Activated T-helper 17 cell treated with anti-CD3 and anti-CD28 coated beads, Interleukin-2, amount 50 U/mL, for 72 hours (primary cell): ENCODE data around the gene ARMC5. TPM values are rescaled to one million over a fixed set of nuclear protein-coding genes. Genes with fewer than 3 reads are reported as not detected.
"Not testable (repeated sequence)": the region's sequence is repeated elsewhere in the genome, so short reads cannot be mapped to it uniquely, and the experiment has no call there.

Experiments used
- ATAC-seq: fragments of 150-1000 bp; cut with Tn5 transposase; replicated peaks from 2 replicates; pipeline ENCODE4 v1.10.0; 2021; ENCODE audit warnings: mild to moderate bottlenecking, moderate library complexity
- H3K27ac Mint-ChIP-seq: one replicate; pipeline ENCODE4 v1.8.0; 2022; ENCODE audit warnings: mixed read lengths
- H3K27me3 Mint-ChIP-seq: one replicate; pipeline ENCODE4 v1.8.0; 2022; ENCODE audit warnings: mixed read lengths
- H3K36me3 Mint-ChIP-seq: one replicate; pipeline ENCODE4 v1.8.0; 2022; ENCODE audit warnings: low read depth, mild to moderate bottlenecking, mixed read lengths
- H3K4me1 Mint-ChIP-seq: one replicate; pipeline ENCODE4 v1.8.0; 2022; ENCODE audit warnings: mixed read lengths
- H3K4me3 Mint-ChIP-seq: one replicate; pipeline ENCODE4 v1.8.0; 2022; ENCODE audit warnings: mild to moderate bottlenecking, mixed read lengths
- H3K9me3 Mint-ChIP-seq: one replicate; pipeline ENCODE4 v1.8.0; 2022; ENCODE audit warnings: mixed read lengths
- total RNA-seq, 2 donors: library from RNA; stranded (reverse); gene quantifications; one replicate each; pipeline ENCODE4 v1.2.3, GENCODE V29; 2022

ARMC5 gene
- total RNA-seq, 2 donors from 2014 or later, result 11.9 to 17.9 TPM

DNA sequence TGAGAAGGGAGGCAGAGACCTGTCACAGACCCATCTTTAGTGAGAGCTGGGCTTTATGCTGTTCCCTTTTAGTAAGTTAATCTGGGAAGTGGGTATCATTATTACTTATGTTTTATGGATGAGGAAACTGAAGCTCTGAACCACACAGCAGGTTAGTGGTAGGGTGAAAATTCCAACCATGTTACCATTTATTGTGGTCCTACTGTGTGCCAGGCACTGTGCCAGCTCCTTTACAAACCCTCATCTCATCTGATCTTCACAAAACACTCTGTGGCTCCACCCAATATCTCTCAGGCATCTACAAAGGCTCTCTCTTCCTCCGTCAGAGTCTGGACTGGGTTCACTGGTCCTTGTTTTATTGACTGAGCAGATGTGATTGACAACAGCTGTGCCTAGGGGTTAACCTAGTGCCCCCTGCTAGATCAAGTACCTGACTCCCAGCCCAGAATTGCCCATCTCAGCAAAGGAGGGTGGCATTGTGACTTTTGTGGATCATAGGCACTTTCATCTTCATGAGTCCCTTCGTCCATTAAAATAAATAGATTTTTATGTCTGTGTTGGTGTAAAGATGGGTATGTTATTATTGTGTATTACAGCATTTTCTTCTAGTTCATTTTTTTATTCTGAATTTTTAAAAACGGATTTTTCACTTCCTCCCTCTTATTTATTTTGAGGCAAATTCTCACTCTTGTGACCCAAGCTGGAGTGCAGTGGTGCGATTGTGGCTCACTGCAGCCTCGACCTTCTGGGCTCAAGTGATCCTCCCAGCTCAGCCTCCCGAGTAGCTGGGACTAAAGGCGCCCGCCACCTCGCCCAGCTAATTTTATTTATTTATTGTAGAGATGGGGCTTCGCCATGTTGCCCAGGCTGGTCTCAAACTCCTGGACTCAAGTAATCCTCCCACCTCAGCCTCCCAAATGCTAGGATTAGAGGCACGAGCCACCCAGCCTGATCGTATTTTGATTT is 15.8 kb downstream of the ARMC5 start:
- Mint-ChIP-seq H3K9me3 (no peaks in the 10 kb centered on the region), H3K27me3 (peaks cover 4% of the 10 kb centered on the region), H3K4me3 (peak overlapping the region; percentile 82), H3K4me1 (peaks cover 11% of the 10 kb centered on the region), H3K36me3 (no peaks in the 10 kb centered on the region), H3K27ac (no peak overlapping the region)
- ATAC-seq, result no peak

DNA sequence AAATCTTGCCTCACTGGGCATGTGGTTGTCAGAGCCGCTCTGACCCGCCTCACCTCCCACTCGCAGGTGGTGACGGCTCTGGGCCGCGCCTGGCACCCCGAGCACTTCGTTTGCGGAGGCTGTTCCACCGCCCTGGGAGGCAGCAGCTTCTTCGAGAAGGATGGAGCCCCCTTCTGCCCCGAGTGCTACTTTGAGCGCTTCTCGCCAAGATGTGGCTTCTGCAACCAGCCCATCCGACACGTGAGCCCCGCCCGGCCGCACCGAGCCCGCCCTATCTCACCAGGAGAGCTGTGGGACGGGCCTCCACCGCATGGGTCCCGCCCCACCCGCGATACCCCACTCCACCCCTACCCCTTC is 16.6 kb downstream of the ARMC5 start:
- Mint-ChIP-seq H3K4me3 (peak overlapping the region; percentile 82), H3K27ac (no peak overlapping the region), H3K27me3 (peaks cover 4% of the 10 kb centered on the region), H3K9me3 (no peaks in the 10 kb centered on the region), H3K4me1 (peaks cover 11% of the 10 kb centered on the region), H3K36me3 (no peaks in the 10 kb centered on the region)
- ATAC-seq, result no peak

GRCh38 chr16:31476303-31477219 is 17.3 kb downstream of the ARMC5 start:
- Mint-ChIP-seq H3K4me3 (peak overlapping the region; percentile 82), H3K27ac (peak overlapping the region; percentile 78), H3K9me3 (no peaks in the 10 kb centered on the region), H3K27me3 (peaks cover 4% of the 10 kb centered on the region), H3K36me3 (no peaks in the 10 kb centered on the region), H3K4me1 (peaks cover 11% of the 10 kb centered on the region)
- peak; percentile 90 for ATAC-seq

DNA sequence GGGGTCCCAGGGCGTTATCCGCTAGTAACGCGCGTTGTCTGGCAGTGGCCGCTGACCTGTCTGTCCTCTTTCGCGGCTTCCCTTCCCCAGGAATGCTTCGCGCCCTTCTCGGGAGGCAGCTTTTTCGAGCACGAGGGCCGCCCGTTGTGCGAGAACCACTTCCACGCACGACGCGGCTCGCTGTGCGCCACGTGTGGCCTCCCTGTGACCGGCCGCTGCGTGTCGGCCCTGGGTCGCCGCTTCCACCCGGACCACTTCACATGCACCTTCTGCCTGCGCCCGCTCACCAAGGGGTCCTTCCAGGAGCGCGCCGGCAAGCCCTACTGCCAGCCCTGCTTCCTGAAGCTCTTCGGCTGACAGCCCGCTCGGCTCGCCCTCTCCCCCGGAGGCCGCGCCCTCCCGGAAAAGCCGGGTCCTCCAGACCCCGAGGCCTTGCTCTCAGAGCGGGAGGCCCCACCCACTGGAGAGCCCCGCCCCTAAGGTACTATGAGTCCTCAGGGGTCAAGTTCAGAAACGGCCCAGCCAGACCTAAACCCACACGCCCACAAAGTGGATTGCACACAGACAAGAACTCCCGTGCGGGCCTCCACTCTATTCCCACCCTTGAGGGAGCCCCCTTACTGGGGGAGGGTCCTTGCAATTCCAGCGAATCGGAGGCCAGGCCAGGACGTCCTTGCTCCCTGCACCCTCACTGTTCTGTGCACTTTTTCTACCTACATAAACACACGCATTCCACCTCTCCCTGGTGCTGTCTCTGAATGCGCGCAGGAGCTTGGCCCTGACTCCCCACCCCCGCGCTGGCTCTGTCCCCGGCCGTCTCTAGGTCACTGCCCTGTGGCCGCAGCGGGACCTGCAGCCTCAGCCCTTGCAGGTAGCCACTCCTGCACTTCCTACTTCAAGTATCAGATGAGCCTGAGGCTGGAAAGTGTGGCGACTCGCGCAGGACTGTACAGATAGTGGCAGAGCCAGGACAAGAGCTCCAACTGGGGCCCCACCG is 18.2 kb downstream of the ARMC5 start:
- Mint-ChIP-seq H3K27ac (peak overlapping the region; percentile 62), H3K4me3 (peak overlapping the region; percentile 82)
- ATAC-seq, result peak; percentile 36

GRCh38 chr16:31478956-31479355 is 19.7 kb downstream of the ARMC5 start:
- Mint-ChIP-seq H3K4me3 (no peak overlapping the region), H3K4me1 (peaks cover 11% of the 10 kb centered on the region), H3K36me3 (no peaks in the 10 kb centered on the region)

More for the DNA sequence above, 18.2 kb downstream of the ARMC5 start:
- Mint-ChIP-seq H3K9me3 (no peaks in the 10 kb centered on the region), H3K4me1 (peaks cover 11% of the 10 kb centered on the region), H3K27me3 (peaks cover 2% of the 10 kb centered on the region), H3K36me3 (no peaks in the 10 kb centered on the region)

DNA sequence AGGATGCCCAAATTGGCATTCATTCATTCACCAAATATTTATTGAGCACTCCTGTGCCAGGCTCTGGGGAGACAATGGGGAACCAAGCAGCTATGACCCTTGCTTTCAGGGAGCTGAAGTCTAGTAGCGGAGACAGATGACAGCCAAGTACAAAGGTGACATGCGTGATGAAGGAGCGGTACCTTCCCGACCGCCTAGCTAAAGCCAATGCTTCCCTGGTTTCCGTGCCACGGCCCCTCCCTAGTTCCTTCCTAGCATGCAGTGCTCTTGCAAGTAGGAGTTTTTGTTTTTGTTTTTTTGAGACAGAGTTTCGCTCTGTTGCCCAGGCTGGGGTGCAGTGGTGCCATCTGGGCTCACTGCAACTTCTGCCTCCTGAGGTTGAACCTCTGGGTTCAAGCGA is 20.4 kb downstream of the ARMC5 start:
- no peak overlapping the region for H3K27ac Mint-ChIP-seq

More at GRCh38 chr16:31478956-31479355, 19.7 kb downstream of the ARMC5 start:
- H3K9me3 Mint-ChIP-seq, result no peaks in the 10 kb centered on the region
- H3K27ac Mint-ChIP-seq, result no peak overlapping the region
- no peak for ATAC-seq
- H3K27me3 Mint-ChIP-seq, result no peaks in the 10 kb centered on the region

GRCh38 chr16:31480851-31481536 is 21.7 kb downstream of the ARMC5 start:
- no peak for ATAC-seq

More for the DNA sequence above, 20.4 kb downstream of the ARMC5 start:
- H3K4me1 Mint-ChIP-seq, result peaks cover 11% of the 10 kb centered on the region
- H3K27me3 Mint-ChIP-seq, result no peaks in the 10 kb centered on the region
- no peak overlapping the region for H3K4me3 Mint-ChIP-seq
- no peaks in the 10 kb centered on the region for H3K9me3 Mint-ChIP-seq
- H3K36me3 Mint-ChIP-seq, result no peaks in the 10 kb centered on the region
- ATAC-seq, result no peak

GRCh38 chr16:31483081-31483480 is 23.8 kb downstream of the ARMC5 start, which contains the start of gene SLC5A2:
Gene SLC5A2 (plus strand): TSS chr16:31483123. CDS start chr16:31483137, 14 bp downstream.
- ATAC-seq, result no peak

More at GRCh38 chr16:31480851-31481536, 21.7 kb downstream of the ARMC5 start:
- no peak overlapping the region for H3K4me3 Mint-ChIP-seq
- peaks cover 11% of the 10 kb centered on the region for H3K4me1 Mint-ChIP-seq
- no peak overlapping the region for H3K27ac Mint-ChIP-seq
- H3K36me3 Mint-ChIP-seq, result no peaks in the 10 kb centered on the region
- H3K9me3 Mint-ChIP-seq, result no peaks in the 10 kb centered on the region
- H3K27me3 Mint-ChIP-seq, result no peaks in the 10 kb centered on the region

GRCh38 chr16:31484048-31484447 is 24.7 kb downstream of the ARMC5 start:
- not testable (repeated sequence) for H3K9me3 Mint-ChIP-seq, H3K27me3 Mint-ChIP-seq, H3K4me1 Mint-ChIP-seq, H3K36me3 Mint-ChIP-seq, ATAC-seq, H3K27ac Mint-ChIP-seq, H3K4me3 Mint-ChIP-seq

More at GRCh38 chr16:31483081-31483480, 23.8 kb downstream of the ARMC5 start, which contains the start of gene SLC5A2:
- Mint-ChIP-seq H3K27me3 (no peaks in the 10 kb centered on the region), H3K9me3 (no peaks in the 10 kb centered on the region), H3K4me3 (no peak within 1 kb of the TSS), H3K27ac (no peak within 1 kb of the TSS), H3K36me3 (no peaks in the 10 kb centered on the region), H3K4me1 (peaks cover 3% of the 10 kb centered on the region)

GRCh38 chr16:31484491-31485171 is 25.3 kb downstream of the ARMC5 start:
- H3K4me1 Mint-ChIP-seq, result no peaks in the 10 kb centered on the region
- no peaks in the 10 kb centered on the region for H3K9me3 Mint-ChIP-seq
- no peaks in the 10 kb centered on the region for H3K36me3 Mint-ChIP-seq
- no peak overlapping the region for H3K27ac Mint-ChIP-seq
- H3K27me3 Mint-ChIP-seq, result no peaks in the 10 kb centered on the region
- H3K4me3 Mint-ChIP-seq, result no peak overlapping the region
- ATAC-seq, result no peak

GRCh38 chr16:31485571-31485970 is 26.3 kb downstream of the ARMC5 start:
- Mint-ChIP-seq H3K36me3 (no peaks in the 10 kb centered on the region), H3K9me3 (no peaks in the 10 kb centered on the region), H3K4me3 (no peak overlapping the region), H3K4me1 (no peaks in the 10 kb centered on the region), H3K27ac (no peak overlapping the region), H3K27me3 (no peaks in the 10 kb centered on the region)
- no peak for ATAC-seq

- Mint-ChIP-seq H3K4me3 (peak overlapping the region; percentile 84), H3K27me3 (no peaks in the 10 kb centered on the region), H3K36me3 (no peaks in the 10 kb centered on the region), H3K4me1 (no peaks in the 10 kb centered on the region), H3K27ac (no peak overlapping the region), H3K9me3 (no peaks in the 10 kb centered on the region)
- ATAC-seq, result no peak
These were observed 26.7 kb downstream of the ARMC5 start for GRCh38 chr16:31486045-31486444.
